ENCODE results near the gene RTP1. TPM values are rescaled to one million over a fixed set of nuclear protein-coding genes. Genes with fewer than 3 reads are reported as not detected.

RTP1 gene
- not detected for total RNA-seq

GRCh38 chr3:187197335-187197649, at the start of gene RTP1:
Gene RTP1, plus strand, starts transcription at chr3:187197486. Its CDS starts 30 bp downstream, at chr3:187197516.
- no peak for TF ChIP-seq POLR2A (IDR thresholded peaks at IDR 0.05)
- no peak for TF ChIP-seq CTCF (IDR thresholded peaks at IDR 0.05)
- WGBS, 2 donors, result 66 to 90% methylated on average over 4 to 6 of the region's 8 CpGs
- no peaks in the 10 kb centered on the region for H3K36me3 ChIP-seq
- no peak for DNase-seq
- no peaks in the 10 kb centered on the region for H3K9me3 ChIP-seq
- intact Hi-C loops (cut with DNase I), result no loop called here
- H3K4me3 ChIP-seq, result no peak within 1 kb of the TSS
- no peak within 1 kb of the TSS for H3K27ac ChIP-seq
- H3K4me1 ChIP-seq, result no peaks in the 10 kb centered on the region
- H3K27me3 ChIP-seq, result no peaks in the 10 kb centered on the region

- Histone ChIP-seq H3K27ac (no peak overlapping the region), H3K4me3 (no peak overlapping the region), H3K27me3 (no peaks in the 10 kb centered on the region), H3K36me3 (no peaks in the 10 kb centered on the region), H3K9me3 (peaks cover 0 to 4% (median 0%) of the 10 kb centered on the region in 3 donors), H3K4me1 (no peaks in the 10 kb centered on the region)
- 73 to 78% methylated on average over 6 of the region's 7 CpGs for WGBS, 2 donors
- TF ChIP-seq CTCF (IDR thresholded peaks at IDR 0.05) (no peak), POLR2A (IDR thresholded peaks at IDR 0.05) (no peak)
- intact Hi-C loops (cut with DNase I), result no loop called here
- no peak for DNase-seq
Measured at GRCh38 chr3:187150186-187150585, 47.1 kb upstream of the RTP1 start.

GRCh38 chr3:187150599-187150998, 46.7 kb upstream of the RTP1 start:
- H3K27ac ChIP-seq, result no peak overlapping the region
- no peaks in the 10 kb centered on the region for H3K4me1 ChIP-seq
- 92% methylated on average over 2 of the region's 2 CpGs; no CpG with 5 or more reads in 1 of the 2 donors for WGBS, 2 donors
- H3K4me3 ChIP-seq, result no peak overlapping the region
- no peaks in the 10 kb centered on the region for H3K27me3 ChIP-seq
- no peaks in the 10 kb centered on the region for H3K36me3 ChIP-seq
- TF ChIP-seq CTCF (IDR thresholded peaks at IDR 0.05) (peak in 2 of 6 experiments; percentile 17 to 25), POLR2A (IDR thresholded peaks at IDR 0.05) (no peak)
- H3K9me3 ChIP-seq, result peaks cover 0 to under 1% (median 0%) of the 10 kb centered on the region in 3 donors
- no peak for DNase-seq
- intact Hi-C loops (cut with DNase I), result no loop called here

- TF ChIP-seq CTCF (IDR thresholded peaks at IDR 0.05) (no peak), POLR2A (IDR thresholded peaks at IDR 0.05) (no peak)
- H3K36me3 ChIP-seq, result no peaks in the 10 kb centered on the region
- H3K27me3 ChIP-seq, result no peaks in the 10 kb centered on the region
- H3K4me3 ChIP-seq, result no peak overlapping the region
- no peak overlapping the region for H3K27ac ChIP-seq
- H3K4me1 ChIP-seq, result no peaks in the 10 kb centered on the region
- H3K9me3 ChIP-seq, result peaks cover 0 to 16% (median 0%) of the 10 kb centered on the region in 3 donors
- intact Hi-C loops (cut with DNase I), result loop anchor here (10.0 kb wide), 1 partner anchor 317 kb away; the partner anchor contains the start of gene ADIPOQ
- DNase-seq, result no peak
Measured at GRCh38 chr3:187161556-187161955, 35.7 kb upstream of the RTP1 start.

GRCh38 chr3:187162265-187162953, 34.9 kb upstream of the RTP1 start:
- WGBS, 2 donors, result 73 to 93% methylated on average over 4 to 5 of the region's 6 CpGs
- no peak for TF ChIP-seq POLR2A (IDR thresholded peaks at IDR 0.05)
- intact Hi-C loops (cut with DNase I), result loop anchor here (10.0 kb wide), 1 partner anchor 318 kb away; the partner anchor contains the start of gene ADIPOQ

More at GRCh38 chr3:187162265-187162953, 34.9 kb upstream of the RTP1 start:
- Histone ChIP-seq H3K36me3 (no peaks in the 10 kb centered on the region), H3K4me1 (no peaks in the 10 kb centered on the region), H3K27me3 (no peaks in the 10 kb centered on the region), H3K4me3 (no peak overlapping the region), H3K9me3 (peaks cover 0 to 16% (median 0%) of the 10 kb centered on the region in 3 donors), H3K27ac (no peak overlapping the region)
- DNase-seq, result no peak
